Measurements from ENCODE around the gene FBXO38. TPM values are rescaled to one million over a fixed set of nuclear protein-coding genes. Genes with fewer than 3 reads are reported as not detected.

The FBXO38 gene
- total RNA-seq, 1 donor from 2014 or later = 132 TPM

DNA sequence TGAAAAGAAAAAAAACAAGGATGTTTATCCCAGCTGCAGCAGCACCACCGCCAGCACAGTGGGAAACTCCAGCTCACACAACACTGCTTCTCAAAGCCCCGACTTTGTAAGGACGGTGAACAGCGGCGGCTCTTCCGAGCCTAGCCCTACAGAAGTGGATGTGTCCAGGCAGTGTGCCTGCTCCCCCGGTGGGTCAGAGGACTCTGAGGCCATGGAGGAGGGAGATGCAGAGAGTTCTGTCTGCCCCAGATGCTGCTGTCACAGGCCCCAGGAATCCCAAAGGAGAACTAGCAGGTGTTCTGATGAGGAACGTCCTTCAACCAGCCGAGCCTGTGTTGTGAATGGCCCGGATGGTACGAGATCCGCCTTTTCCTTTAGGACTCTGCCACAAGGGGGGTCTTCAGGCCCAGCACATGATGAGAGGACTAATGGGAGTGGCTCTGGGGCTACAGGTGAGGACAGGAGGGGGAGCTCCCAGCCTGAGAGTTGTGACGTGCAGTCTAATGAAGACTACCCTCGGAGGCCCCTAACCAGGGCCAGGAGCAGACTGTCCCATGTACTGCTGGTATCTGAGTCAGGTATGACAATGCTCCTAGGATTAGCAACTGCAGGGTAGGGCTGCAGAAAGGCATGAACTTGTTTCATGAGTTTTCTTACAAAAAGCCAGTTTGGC lies 43.7 kb downstream of the FBXO38 start:
- no peak overlapping the region for H3K27ac Mint-ChIP-seq (ENCODE audit: unreplicated experiment)
- no peak for DNase-seq
- peaks cover 3% of the 10 kb centered on the region for H3K4me1 Mint-ChIP-seq (ENCODE audit: low read depth, unreplicated experiment)
- H3K36me3 Mint-ChIP-seq (ENCODE audit: unreplicated experiment) = no peaks in the 10 kb centered on the region
- H3K4me3 Mint-ChIP-seq (ENCODE audit: unreplicated experiment) = no peak overlapping the region
- no peaks in the 10 kb centered on the region for H3K27me3 Mint-ChIP-seq (ENCODE audit: unreplicated experiment)
- H3K9me3 Mint-ChIP-seq (ENCODE audit: unreplicated experiment) = no peaks in the 10 kb centered on the region
- TF ChIP-seq, protein P1, sequence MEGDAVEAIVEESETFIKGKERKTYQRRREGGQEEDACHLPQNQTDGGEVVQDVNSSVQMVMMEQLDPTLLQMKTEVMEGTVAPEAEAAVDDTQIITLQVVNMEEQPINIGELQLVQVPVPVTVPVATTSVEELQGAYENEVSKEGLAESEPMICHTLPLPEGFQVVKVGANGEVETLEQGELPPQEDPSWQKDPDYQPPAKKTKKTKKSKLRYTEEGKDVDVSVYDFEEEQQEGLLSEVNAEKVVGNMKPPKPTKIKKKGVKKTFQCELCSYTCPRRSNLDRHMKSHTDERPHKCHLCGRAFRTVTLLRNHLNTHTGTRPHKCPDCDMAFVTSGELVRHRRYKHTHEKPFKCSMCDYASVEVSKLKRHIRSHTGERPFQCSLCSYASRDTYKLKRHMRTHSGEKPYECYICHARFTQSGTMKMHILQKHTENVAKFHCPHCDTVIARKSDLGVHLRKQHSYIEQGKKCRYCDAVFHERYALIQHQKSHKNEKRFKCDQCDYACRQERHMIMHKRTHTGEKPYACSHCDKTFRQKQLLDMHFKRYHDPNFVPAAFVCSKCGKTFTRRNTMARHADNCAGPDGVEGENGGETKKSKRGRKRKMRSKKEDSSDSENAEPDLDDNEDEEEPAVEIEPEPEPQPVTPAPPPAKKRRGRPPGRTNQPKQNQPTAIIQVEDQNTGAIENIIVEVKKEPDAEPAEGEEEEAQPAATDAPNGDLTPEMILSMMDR (IDR thresholded peaks at IDR 0.05; ENCODE audit: partially characterized antibody, unreplicated experiment) = no peak

DNA sequence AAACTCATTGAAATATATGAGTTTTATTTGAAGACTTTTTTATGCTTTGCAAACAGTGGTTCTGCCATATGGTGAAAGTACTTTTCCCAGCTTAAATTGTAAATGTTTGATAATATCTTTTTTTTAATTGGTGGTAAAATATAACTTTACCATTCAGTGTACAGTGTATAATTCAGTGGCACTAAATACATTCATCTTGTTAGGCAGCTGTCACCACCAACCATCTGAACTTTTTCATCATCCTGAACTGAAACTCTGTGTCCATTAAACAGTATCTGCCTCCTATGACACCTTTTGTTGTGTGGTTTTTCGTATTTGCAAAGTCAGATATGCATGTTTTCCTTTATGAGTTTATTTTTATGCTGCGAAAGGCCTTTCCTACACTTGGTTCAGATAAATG lies 45.1 kb downstream of the FBXO38 start:
- Mint-ChIP-seq H3K4me3 (ENCODE audit: unreplicated experiment) (no peak overlapping the region), H3K4me1 (ENCODE audit: low read depth, unreplicated experiment) (peaks cover 3% of the 10 kb centered on the region), H3K36me3 (ENCODE audit: unreplicated experiment) (no peaks in the 10 kb centered on the region), H3K27ac (ENCODE audit: unreplicated experiment) (no peak overlapping the region), H3K27me3 (ENCODE audit: unreplicated experiment) (no peaks in the 10 kb centered on the region), H3K9me3 (ENCODE audit: unreplicated experiment) (no peaks in the 10 kb centered on the region)
- DNase-seq = no peak
- TF ChIP-seq, protein P1 (IDR thresholded peaks at IDR 0.05; ENCODE audit: partially characterized antibody, unreplicated experiment) = no peak

DNA sequence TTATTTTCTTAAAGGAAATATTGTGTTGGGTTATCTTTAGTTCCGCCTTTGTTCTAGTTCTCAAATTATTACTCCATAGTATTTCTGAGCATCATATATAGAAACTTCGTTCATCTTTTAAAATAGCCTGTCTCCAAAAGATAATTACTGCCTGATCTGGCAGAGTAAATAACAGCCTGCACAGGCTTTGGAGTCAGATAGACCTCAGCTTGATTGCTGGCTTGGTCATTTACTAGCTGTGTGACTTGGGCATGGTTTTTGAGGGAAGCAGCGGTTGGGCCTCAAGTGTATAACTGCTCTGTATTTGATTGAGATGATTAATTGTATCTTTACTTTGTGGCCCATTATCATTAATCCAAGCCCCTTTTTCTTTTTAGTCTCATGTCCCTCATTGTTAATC lies 50.1 kb downstream of the FBXO38 start:
- Mint-ChIP-seq H3K27ac (ENCODE audit: unreplicated experiment) (no peak overlapping the region), H3K27me3 (ENCODE audit: unreplicated experiment) (no peaks in the 10 kb centered on the region), H3K4me1 (ENCODE audit: low read depth, unreplicated experiment) (no peaks in the 10 kb centered on the region), H3K9me3 (ENCODE audit: unreplicated experiment) (no peaks in the 10 kb centered on the region), H3K36me3 (ENCODE audit: unreplicated experiment) (no peaks in the 10 kb centered on the region), H3K4me3 (ENCODE audit: unreplicated experiment) (no peak overlapping the region)
- TF ChIP-seq, protein P1 (IDR thresholded peaks at IDR 0.05; ENCODE audit: partially characterized antibody, unreplicated experiment) = no peak
- DNase-seq = no peak

- TF ChIP-seq, protein P1 (IDR thresholded peaks at IDR 0.05; ENCODE audit: partially characterized antibody, unreplicated experiment) = no peak
- Mint-ChIP-seq H3K36me3 (ENCODE audit: unreplicated experiment) (no peaks in the 10 kb centered on the region), H3K9me3 (ENCODE audit: unreplicated experiment) (no peaks in the 10 kb centered on the region), H3K27me3 (ENCODE audit: unreplicated experiment) (no peaks in the 10 kb centered on the region), H3K4me3 (ENCODE audit: unreplicated experiment) (no peak overlapping the region), H3K4me1 (ENCODE audit: low read depth, unreplicated experiment) (no peaks in the 10 kb centered on the region), H3K27ac (ENCODE audit: unreplicated experiment) (no peak overlapping the region)
- DNase-seq = no peak
These were observed 52.3 kb downstream of the FBXO38 start for GRCh38 chr5:148436029-148436428.

GRCh38 chr5:148437249-148437648 lies 53.5 kb downstream of the FBXO38 start:
- H3K27me3 Mint-ChIP-seq (ENCODE audit: unreplicated experiment) = no peaks in the 10 kb centered on the region
- no peak for DNase-seq
- H3K4me3 Mint-ChIP-seq (ENCODE audit: unreplicated experiment) = no peak overlapping the region
- H3K36me3 Mint-ChIP-seq (ENCODE audit: unreplicated experiment) = no peaks in the 10 kb centered on the region
- H3K4me1 Mint-ChIP-seq (ENCODE audit: low read depth, unreplicated experiment) = no peaks in the 10 kb centered on the region
- TF ChIP-seq, protein P1 (IDR thresholded peaks at IDR 0.05; ENCODE audit: partially characterized antibody, unreplicated experiment) = no peak
- no peaks in the 10 kb centered on the region for H3K9me3 Mint-ChIP-seq (ENCODE audit: unreplicated experiment)
- no peak overlapping the region for H3K27ac Mint-ChIP-seq (ENCODE audit: unreplicated experiment)
